Lower lobe of right lung (tissue), 2 donors: Measurements from ENCODE around the gene EFNB1. TPM values are rescaled to one million over a fixed set of nuclear protein-coding genes. Genes with fewer than 3 reads are reported as not detected.

Source experiments
- ATAC-seq, 2 donors: fragments of 200-7000 bp; cut with Tn5 transposase; one replicate each; pipeline ENCODE4 v1.9.1; 2020 to 2022; ENCODE audit warnings: mild to moderate bottlenecking in 2 of 2, moderate library complexity in 2 of 2
- DNase-seq: peaks from one replicate; pipeline ENCODE4 v3.0.0-alpha.2; 2020
- H3K27ac ChIP-seq: fragments of 200-600 bp; one replicate; pipeline ENCODE4 v1.8.0; 2022
- H3K27me3 ChIP-seq: fragments of 200-600 bp; one replicate; pipeline ENCODE4 v1.8.0; 2022; ENCODE audit warnings: low read depth
- H3K36me3 ChIP-seq: fragments of 200-600 bp; one replicate; pipeline ENCODE4 v1.8.0; 2022; ENCODE audit warnings: mild to moderate bottlenecking
- H3K4me1 ChIP-seq: fragments of 200-600 bp; one replicate; pipeline ENCODE4 v1.8.0; 2022
- H3K4me3 ChIP-seq: fragments of 200-600 bp; one replicate; pipeline ENCODE4 v1.8.0; 2022; ENCODE audit warnings: mild to moderate bottlenecking
- H3K9me3 ChIP-seq: fragments of 200-600 bp; one replicate; pipeline ENCODE4 v1.8.0; 2022
- intact Hi-C: fragments of 100-400 bp; cut with DNase I; formaldehyde crosslinking; loops from one replicate; pipeline ENCODE4 v1.11.0; 2022
- total RNA-seq: library from RNA; stranded (reverse); fragmentation: NEBNext Ultra II Directional; extraction: Animal tissue kit (Norgen Biotek cat#: 25700); gene quantifications from one replicate; pipeline ENCODE4 v1.2.1, GENCODE V29; 2021
- TF ChIP-seq, protein P1 (sequence below): fragments of 200-600 bp; IDR thresholded peaks from one replicate; pipeline ENCODE4 v1.8.0; 2022; ENCODE audit warnings: antibody characterized with exemption, mild to moderate bottlenecking
- donor health status: DM: no; HTN: yes; CAD: no; lungs with severe emphysema.

The EFNB1 gene
- total RNA-seq, 1 donor from 2014 or later, result 36.5 TPM

DNA sequence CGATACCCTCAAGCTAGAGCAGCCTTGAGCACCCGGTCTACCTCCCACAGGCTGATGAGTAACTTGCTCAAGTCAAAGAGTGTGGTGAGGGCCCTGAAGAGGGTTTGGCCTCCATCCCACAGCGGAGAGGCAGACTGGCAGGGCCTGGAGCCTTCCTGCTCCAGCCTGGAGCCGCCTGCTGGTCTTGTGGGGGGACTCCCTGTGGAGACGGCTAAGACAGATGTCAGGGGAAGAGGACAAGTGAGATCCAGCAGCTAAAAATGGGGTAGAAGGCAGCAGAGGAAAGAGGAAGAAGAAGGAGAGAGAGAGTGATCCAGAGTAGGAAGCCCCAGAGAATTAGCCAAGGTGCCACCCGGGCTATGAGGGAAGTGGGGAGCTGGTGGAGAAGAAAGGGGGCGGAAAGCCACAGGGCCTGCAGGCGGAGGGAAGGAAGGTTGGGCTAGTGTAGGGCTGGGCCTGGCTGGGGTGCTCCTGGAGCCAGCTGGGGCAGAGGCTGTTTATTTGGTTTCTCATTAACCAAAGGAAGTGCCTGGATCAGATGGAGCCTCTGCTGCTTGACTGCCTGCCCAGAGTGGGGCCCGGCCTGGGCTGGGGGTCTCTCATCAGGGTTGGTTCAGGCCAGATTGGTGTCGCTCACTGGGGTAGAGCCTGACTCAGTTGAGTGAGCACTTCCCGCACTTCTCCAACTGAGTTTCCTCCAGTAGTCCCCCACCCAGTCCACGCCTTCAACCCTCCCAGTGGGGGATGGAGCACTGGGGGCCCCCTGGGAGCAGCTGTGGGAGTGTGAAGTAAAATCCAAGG is 14.2 kb downstream of the EFNB1 start:
- TF ChIP-seq, protein P1, sequence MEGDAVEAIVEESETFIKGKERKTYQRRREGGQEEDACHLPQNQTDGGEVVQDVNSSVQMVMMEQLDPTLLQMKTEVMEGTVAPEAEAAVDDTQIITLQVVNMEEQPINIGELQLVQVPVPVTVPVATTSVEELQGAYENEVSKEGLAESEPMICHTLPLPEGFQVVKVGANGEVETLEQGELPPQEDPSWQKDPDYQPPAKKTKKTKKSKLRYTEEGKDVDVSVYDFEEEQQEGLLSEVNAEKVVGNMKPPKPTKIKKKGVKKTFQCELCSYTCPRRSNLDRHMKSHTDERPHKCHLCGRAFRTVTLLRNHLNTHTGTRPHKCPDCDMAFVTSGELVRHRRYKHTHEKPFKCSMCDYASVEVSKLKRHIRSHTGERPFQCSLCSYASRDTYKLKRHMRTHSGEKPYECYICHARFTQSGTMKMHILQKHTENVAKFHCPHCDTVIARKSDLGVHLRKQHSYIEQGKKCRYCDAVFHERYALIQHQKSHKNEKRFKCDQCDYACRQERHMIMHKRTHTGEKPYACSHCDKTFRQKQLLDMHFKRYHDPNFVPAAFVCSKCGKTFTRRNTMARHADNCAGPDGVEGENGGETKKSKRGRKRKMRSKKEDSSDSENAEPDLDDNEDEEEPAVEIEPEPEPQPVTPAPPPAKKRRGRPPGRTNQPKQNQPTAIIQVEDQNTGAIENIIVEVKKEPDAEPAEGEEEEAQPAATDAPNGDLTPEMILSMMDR, result no peak
- ATAC-seq, result peak; percentile 63 to 72
- H3K4me1 ChIP-seq, result peaks cover 6% of the 10 kb centered on the region
- H3K9me3 ChIP-seq, result no peaks in the 10 kb centered on the region
- peak; percentile 58 for DNase-seq
- no peak overlapping the region for H3K4me3 ChIP-seq
- peak overlapping the region; percentile 6 for H3K27ac ChIP-seq
- H3K27me3 ChIP-seq, result no peaks in the 10 kb centered on the region
- H3K36me3 ChIP-seq, result peaks cover 20% of the 10 kb centered on the region
- intact Hi-C loops, result no loop called here

DNA sequence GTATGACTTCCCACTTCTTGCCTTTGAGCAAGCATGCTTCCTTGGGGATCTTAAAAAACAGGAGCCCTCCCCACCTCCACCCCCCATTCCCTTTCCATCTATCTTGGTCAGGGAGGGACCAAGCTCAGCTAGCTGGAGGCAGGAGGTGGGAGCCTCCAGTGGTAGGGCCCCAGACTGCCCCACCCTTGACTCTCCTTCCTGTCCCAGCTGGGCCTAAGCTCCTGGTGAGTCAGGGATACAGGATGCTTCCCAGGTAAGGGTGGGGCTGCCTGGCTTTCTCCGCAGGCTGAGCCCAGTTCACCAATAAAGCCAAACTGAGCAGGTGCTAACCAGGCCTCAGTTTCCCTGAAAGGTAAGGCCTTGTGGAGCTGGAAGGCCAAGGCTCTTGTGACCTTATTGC is 15.2 kb downstream of the EFNB1 start:
- H3K4me3 ChIP-seq, result no peak overlapping the region
- ATAC-seq (no peak), DNase-seq (no peak)
- TF ChIP-seq, protein P1, result no peak
- no peaks in the 10 kb centered on the region for H3K27me3 ChIP-seq
- H3K4me1 ChIP-seq, result peaks cover 6% of the 10 kb centered on the region
- intact Hi-C loops, result no loop called here
- no peaks in the 10 kb centered on the region for H3K9me3 ChIP-seq
- H3K36me3 ChIP-seq, result peaks cover 20% of the 10 kb centered on the region
- H3K27ac ChIP-seq, result no peak overlapping the region

DNA sequence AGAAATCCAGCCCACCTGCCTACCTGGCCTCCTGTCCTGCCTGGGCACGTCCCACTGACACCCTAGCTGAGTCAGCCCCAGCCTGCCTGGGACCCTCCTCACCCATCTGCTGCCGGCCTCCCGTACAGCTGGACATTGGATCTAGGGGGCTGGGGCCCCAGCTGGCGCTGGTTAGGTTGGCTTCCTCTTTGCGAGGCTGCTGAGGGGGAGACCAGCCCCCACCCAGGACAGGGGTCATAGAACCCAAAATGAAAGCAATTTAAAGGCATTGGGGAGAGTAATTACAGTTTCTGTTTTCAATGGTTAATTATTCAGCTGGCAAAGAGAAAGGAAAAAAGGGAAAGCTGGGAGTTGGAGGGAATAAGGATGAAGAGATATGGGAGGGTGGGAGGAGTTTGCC is 15.8 kb downstream of the EFNB1 start:
- Histone ChIP-seq H3K27ac (no peak overlapping the region), H3K27me3 (no peaks in the 10 kb centered on the region), H3K4me1 (peaks cover 6% of the 10 kb centered on the region), H3K9me3 (no peaks in the 10 kb centered on the region), H3K4me3 (no peak overlapping the region), H3K36me3 (peaks cover 17% of the 10 kb centered on the region)
- no peak for ATAC-seq
- TF ChIP-seq, protein P1, result no peak
- intact Hi-C loops, result no loop called here
- no peak for DNase-seq

DNA sequence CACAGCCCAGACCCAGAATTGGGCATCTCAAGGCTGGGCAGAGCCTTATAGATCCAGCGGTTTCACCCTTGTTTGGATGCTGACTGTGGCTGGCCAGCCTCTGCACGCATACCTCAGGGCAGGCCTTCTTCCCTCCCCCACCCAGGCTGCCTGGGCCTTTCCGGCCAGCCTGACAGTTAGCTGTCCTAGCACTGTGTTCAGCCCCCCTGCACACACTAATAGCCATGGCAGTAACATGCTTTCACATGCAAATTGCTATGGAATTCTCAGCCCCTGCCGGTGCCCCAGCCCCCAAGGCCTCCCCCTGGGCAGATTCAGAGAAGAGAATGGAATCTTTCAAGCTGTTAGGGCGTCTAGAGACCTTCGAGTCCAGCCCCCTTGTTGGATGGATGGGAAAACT is 17.7 kb downstream of the EFNB1 start:
- H3K9me3 ChIP-seq, result no peaks in the 10 kb centered on the region
- H3K4me3 ChIP-seq, result no peak overlapping the region
- TF ChIP-seq, protein P1, result no peak
- H3K27ac ChIP-seq, result no peak overlapping the region
- DNase-seq, result no peak
- intact Hi-C loops, result no loop called here
- H3K36me3 ChIP-seq, result peaks cover 4% of the 10 kb centered on the region
- peaks cover 6% of the 10 kb centered on the region for H3K4me1 ChIP-seq
- H3K27me3 ChIP-seq, result no peaks in the 10 kb centered on the region
- no peak for ATAC-seq

DNA sequence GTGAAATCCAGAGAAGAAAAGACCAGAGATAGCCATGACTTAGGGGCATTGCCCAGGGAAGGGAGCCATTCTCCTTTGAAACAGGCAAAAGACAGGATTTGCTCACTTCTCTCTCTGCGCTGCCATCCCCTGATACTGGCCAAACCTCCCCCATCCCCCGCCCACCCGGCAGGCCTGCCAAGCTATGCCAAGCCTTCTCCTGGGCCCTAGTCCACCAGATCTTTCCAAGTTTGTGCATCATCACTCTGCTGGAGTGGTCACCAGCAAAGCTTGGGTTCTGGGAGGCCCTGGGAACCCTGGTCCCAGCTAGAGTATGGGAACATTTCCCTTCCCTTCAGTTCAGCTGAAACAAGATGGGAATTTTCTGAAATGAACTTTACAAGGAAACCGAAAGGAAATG is 18.4 kb downstream of the EFNB1 start:
- Histone ChIP-seq H3K4me3 (no peak overlapping the region), H3K36me3 (peaks cover 4% of the 10 kb centered on the region), H3K27ac (no peak overlapping the region), H3K4me1 (peaks cover 6% of the 10 kb centered on the region), H3K9me3 (no peaks in the 10 kb centered on the region), H3K27me3 (no peaks in the 10 kb centered on the region)
- TF ChIP-seq, protein P1, result no peak
- DNase-seq, result no peak
- intact Hi-C loops, result no loop called here
- no peak for ATAC-seq
